ENCODE data around the gene MCU. TPM values are rescaled to one million over a fixed set of nuclear protein-coding genes. Genes with fewer than 3 reads are reported as not detected.
"Not testable (repeated sequence)": the region's sequence is repeated elsewhere in the genome, so short reads cannot be mapped to it uniquely, and the experiment has no call there.

MCU gene
- total and polyA plus RNA-seq, 2 experiments from 2014 or later = 14.9 to 22.8 TPM

DNA sequence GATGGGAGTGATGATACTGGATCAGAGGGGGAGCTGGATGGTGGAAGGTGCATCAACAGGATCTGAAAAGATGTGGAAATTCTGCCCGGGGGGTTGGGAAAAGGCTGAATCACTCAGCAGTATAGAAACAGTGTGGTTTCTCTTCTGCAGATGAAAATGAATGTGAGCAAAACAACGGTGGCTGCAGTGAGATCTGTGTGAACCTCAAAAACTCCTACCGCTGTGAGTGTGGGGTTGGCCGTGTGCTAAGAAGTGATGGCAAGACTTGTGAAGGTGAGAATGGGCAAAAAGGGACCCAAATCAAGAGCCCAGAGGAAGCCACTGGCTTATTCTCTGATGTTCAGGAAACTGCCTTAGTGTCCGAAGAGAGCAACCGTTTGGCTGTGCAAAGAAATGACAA lies 214.5 kb downstream of the MCU start:
- Histone ChIP-seq H3K4me3 (no peak overlapping the region), H3K27ac (no peak overlapping the region), H3K27me3 (no peaks in the 10 kb centered on the region), H3K9me3 (ENCODE audit: low read depth) (no peaks in the 10 kb centered on the region), H3K4me1 (ENCODE audit: low read depth) (peaks cover 8% of the 10 kb centered on the region), H3K36me3 (no peaks in the 10 kb centered on the region)
- no peak for DNase-seq (ENCODE audit: low read depth in 1 of 2, low spot score in 1 of 2)
- TF ChIP-seq, protein P1, sequence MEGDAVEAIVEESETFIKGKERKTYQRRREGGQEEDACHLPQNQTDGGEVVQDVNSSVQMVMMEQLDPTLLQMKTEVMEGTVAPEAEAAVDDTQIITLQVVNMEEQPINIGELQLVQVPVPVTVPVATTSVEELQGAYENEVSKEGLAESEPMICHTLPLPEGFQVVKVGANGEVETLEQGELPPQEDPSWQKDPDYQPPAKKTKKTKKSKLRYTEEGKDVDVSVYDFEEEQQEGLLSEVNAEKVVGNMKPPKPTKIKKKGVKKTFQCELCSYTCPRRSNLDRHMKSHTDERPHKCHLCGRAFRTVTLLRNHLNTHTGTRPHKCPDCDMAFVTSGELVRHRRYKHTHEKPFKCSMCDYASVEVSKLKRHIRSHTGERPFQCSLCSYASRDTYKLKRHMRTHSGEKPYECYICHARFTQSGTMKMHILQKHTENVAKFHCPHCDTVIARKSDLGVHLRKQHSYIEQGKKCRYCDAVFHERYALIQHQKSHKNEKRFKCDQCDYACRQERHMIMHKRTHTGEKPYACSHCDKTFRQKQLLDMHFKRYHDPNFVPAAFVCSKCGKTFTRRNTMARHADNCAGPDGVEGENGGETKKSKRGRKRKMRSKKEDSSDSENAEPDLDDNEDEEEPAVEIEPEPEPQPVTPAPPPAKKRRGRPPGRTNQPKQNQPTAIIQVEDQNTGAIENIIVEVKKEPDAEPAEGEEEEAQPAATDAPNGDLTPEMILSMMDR (IDR thresholded peaks at IDR 0.05; ENCODE audit: low read depth, low read length) = no peak

DNA sequence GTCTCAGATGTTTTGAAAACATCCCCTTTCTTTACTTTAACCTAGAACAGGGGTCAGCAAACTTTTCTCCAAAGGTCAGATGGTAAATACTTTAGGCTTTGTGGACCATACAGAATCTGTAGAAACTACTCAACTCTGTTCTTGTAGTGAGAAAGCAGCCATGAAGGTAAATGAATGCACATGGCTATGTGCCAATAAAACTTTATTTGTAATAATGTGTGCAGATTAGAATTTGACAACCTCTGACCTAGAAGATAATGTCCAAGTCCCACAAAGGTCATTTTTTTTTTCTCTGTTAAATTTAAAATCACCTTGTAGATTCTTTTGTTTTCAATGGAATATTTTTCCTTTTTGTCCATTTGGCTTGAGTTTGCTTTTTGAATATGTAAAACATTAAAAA lies 218.8 kb downstream of the MCU start:
- Histone ChIP-seq H3K27me3 (no peaks in the 10 kb centered on the region), H3K9me3 (ENCODE audit: low read depth) (no peaks in the 10 kb centered on the region), H3K4me3 (no peak overlapping the region), H3K27ac (no peak overlapping the region), H3K36me3 (no peaks in the 10 kb centered on the region), H3K4me1 (ENCODE audit: low read depth) (peaks cover 5% of the 10 kb centered on the region)
- DNase-seq (ENCODE audit: low read depth in 1 of 2, low spot score in 1 of 2) = no peak
- TF ChIP-seq, protein P1 (IDR thresholded peaks at IDR 0.05; ENCODE audit: low read depth, low read length) = no peak

DNA sequence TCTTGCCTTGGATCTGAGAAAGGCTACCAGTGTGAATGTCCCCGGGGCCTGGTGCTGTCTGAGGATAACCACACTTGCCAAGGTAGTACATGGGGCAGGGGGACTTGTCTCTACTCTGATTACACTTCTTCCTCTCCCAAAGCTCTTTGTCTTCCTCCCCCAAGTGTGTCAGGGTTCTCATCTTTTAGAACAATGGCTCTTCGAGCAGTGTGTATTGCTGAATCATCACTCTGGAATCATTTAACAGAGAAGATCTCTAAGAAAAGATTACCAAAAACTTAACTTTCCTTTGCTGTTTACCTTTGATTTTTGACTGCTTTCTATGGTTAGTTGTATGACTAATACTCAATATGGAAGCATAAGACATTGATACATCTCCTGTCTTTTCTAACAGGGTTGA lies 219.8 kb downstream of the MCU start:
- Histone ChIP-seq H3K36me3 (no peaks in the 10 kb centered on the region), H3K27ac (no peak overlapping the region), H3K9me3 (ENCODE audit: low read depth) (no peaks in the 10 kb centered on the region), H3K27me3 (no peaks in the 10 kb centered on the region), H3K4me3 (no peak overlapping the region), H3K4me1 (ENCODE audit: low read depth) (no peaks in the 10 kb centered on the region)
- no peak for DNase-seq (ENCODE audit: low read depth in 1 of 2, low spot score in 1 of 2)
- TF ChIP-seq, protein P1 (IDR thresholded peaks at IDR 0.05; ENCODE audit: low read depth, low read length) = no peak

DNA sequence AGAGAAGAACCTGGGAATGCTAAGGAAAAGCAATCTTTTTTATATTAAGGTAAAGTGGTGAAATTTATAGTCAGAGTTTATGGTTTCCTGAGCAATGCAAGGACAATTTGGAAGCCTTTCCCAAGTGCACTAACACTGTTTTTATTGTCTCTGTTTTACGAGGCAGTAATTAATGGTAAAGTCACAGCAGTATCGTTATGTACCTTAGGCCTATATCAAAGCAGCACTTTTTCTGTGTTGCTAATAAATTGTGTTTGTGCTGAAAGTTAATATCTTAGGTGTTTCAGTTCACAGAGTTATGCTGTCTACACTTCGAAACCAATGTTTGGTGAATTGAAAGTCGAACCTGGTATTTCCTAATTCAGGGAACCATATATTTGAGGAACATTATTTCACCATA lies 220.8 kb downstream of the MCU start:
- TF ChIP-seq, protein P1 (IDR thresholded peaks at IDR 0.05; ENCODE audit: low read depth, low read length) = no peak
- Histone ChIP-seq H3K36me3 (no peaks in the 10 kb centered on the region), H3K27me3 (no peaks in the 10 kb centered on the region), H3K9me3 (ENCODE audit: low read depth) (no peaks in the 10 kb centered on the region), H3K4me3 (no peak overlapping the region), H3K4me1 (ENCODE audit: low read depth) (no peaks in the 10 kb centered on the region), H3K27ac (no peak overlapping the region)
- no peak for DNase-seq (ENCODE audit: low read depth in 1 of 2, low spot score in 1 of 2)

DNA sequence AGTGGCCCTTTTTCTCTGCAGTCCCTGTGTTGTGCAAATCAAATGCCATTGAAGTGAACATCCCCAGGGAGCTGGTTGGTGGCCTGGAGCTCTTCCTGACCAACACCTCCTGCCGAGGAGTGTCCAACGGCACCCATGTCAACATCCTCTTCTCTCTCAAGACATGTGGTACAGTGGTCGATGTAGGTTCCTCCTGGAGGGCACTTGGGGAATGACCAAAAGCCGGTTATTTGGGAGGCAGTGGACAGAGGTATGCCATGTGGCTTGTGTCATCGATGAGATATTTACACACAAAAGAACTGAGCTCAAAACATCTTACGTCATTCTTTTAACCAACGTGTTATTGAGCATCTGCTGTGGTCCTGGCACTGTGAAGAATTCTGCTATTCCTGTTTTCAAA lies 221.3 kb downstream of the MCU start:
- H3K27ac ChIP-seq = no peak overlapping the region
- DNase-seq (ENCODE audit: low read depth in 1 of 2, low spot score in 1 of 2) = no peak
- TF ChIP-seq, protein P1 (IDR thresholded peaks at IDR 0.05; ENCODE audit: low read depth, low read length) = no peak
- no peaks in the 10 kb centered on the region for H3K27me3 ChIP-seq
- no peak overlapping the region for H3K4me3 ChIP-seq
- H3K4me1 ChIP-seq (ENCODE audit: low read depth) = no peaks in the 10 kb centered on the region
- H3K36me3 ChIP-seq = no peaks in the 10 kb centered on the region
- no peaks in the 10 kb centered on the region for H3K9me3 ChIP-seq (ENCODE audit: low read depth)

DNA sequence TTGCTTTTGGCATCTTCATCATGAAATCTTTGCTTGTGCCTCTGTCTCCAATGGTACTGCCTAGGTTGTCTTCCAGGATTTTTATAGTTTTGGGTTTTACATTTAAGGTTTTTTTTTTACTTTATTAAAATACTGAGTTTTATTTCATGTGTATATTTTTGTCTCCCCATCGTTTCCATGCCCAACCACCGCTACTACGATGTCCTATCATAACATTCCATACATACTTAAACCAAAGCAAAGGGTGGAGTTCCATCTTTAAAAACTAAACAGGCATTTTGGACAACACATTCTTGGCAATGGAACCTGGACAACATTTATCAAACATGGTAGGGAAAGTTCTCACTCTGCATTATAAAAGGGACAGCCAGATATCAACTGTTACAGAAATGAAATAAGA lies 225.3 kb downstream of the MCU start:
- DNase-seq (ENCODE audit: low read depth in 1 of 2, low spot score in 1 of 2) = peak in 1 of 2 donors; percentile 9
- not testable (repeated sequence) for H3K27ac ChIP-seq; H3K4me1 ChIP-seq (ENCODE audit: low read depth); H3K36me3 ChIP-seq; H3K9me3 ChIP-seq (ENCODE audit: low read depth); H3K27me3 ChIP-seq; H3K4me3 ChIP-seq

DNA sequence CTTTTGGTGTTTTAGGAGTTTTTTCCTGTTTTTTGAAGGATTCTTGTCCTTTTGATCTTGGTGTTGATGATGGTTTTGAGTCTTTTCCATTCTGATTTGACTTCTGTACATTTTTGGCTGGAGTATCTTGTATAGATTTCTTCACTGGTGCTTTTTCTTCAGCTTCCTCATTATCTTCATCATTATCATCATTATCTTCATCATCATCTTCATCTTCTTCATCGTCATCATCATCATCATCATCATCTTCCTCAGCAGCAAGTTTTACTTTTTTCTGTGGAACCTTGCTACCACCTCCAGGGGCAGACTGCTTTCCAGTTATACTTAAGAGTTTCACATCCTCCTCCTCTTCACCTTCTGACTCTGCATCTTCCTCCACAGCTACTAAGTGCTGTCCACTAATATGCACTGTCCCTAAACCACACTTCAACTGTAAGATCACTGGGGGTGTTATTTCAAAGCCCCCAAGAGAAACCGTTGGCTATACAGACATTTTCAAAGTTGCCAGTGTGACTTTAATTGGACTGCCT lies 225.9 kb downstream of the MCU start:
- H3K27me3 ChIP-seq; H3K4me1 ChIP-seq (ENCODE audit: low read depth); H3K36me3 ChIP-seq; H3K9me3 ChIP-seq (ENCODE audit: low read depth); H3K27ac ChIP-seq; H3K4me3 ChIP-seq; DNase-seq (ENCODE audit: low read depth in 1 of 2, low spot score in 1 of 2): not testable (repeated sequence)
